ENCODE results near the gene SEL1L2. TPM values are rescaled to one million over a fixed set of nuclear protein-coding genes. Genes with fewer than 3 reads are reported as not detected.

SEL1L2 gene
- total RNA-seq, 4 donors from 2014 or later, result not detected

DNA sequence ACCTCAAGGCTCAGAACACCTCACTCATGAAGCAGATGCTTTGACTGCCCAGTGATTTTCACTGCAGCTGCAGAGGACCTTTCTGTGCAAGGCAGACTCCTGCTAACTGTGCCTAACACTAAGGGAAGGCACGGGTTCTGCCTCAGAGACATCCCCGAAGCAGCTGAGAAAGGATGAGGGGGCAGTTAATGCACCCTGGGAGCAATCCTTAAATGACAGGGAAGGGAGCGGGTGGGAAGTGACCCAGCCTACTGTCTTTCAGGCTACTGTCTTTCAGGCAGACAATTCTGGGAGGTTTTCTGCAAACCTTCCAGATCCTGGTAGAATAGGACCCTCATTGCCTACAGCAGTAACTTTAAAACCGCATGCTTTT is 150.3 kb downstream of the SEL1L2 start:
- Histone ChIP-seq H3K36me3 (no peaks in the 10 kb centered on the region), H3K27me3 (no peaks in the 10 kb centered on the region), H3K27ac (no peak overlapping the region), H3K4me3 (no peak overlapping the region), H3K9me3 (no peaks in the 10 kb centered on the region), H3K4me1 (peaks cover 4% of the 10 kb centered on the region)
- 77% methylated on average over 4 of the region's 4 CpGs for WGBS
- TF ChIP-seq EP300 (IDR thresholded peaks at IDR 0.05) (no peak), POLR2A (IDR thresholded peaks at IDR 0.05) (no peak), POLR2AphosphoS5 (IDR thresholded peaks at IDR 0.05) (no peak)
- TF ChIP-seq, protein P1, sequence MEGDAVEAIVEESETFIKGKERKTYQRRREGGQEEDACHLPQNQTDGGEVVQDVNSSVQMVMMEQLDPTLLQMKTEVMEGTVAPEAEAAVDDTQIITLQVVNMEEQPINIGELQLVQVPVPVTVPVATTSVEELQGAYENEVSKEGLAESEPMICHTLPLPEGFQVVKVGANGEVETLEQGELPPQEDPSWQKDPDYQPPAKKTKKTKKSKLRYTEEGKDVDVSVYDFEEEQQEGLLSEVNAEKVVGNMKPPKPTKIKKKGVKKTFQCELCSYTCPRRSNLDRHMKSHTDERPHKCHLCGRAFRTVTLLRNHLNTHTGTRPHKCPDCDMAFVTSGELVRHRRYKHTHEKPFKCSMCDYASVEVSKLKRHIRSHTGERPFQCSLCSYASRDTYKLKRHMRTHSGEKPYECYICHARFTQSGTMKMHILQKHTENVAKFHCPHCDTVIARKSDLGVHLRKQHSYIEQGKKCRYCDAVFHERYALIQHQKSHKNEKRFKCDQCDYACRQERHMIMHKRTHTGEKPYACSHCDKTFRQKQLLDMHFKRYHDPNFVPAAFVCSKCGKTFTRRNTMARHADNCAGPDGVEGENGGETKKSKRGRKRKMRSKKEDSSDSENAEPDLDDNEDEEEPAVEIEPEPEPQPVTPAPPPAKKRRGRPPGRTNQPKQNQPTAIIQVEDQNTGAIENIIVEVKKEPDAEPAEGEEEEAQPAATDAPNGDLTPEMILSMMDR (IDR thresholded peaks at IDR 0.05), result no peak
- no peak for DNase-seq (ENCODE audit: low spot score in 2 of 2)

DNA sequence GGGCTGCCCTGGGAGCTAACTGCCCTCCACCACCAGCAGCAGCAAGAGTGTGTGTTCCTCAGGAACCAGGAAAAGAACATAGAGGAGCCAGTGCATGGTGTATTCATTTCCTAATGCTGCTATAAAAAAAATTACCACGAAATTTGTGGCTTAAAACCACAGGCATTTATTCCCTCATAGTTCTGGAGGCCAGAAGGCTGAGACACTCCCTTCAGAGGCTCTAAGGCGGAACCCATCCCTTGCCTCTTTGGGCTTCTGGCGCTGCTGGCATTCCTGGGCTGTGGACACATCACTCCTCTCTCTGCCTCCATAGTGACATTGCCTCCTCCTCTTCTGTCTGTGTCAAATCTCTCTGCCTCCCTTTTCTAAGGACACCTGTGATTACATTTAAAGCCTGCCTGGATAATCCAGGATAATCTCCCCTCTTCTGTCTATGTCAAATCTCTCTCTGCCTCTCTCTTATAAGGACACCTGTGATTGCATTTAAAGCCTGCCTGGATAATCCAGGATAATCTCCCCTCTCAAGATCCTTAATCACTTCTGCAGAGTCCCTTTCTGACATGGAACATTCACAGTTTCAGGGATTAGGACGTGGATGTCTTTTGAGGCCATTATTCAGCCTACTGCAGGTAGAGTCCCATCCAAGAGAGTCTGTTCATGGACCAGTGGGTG is 150.9 kb downstream of the SEL1L2 start:
- WGBS, result 54% methylated on average over 4 of the region's 4 CpGs
- Histone ChIP-seq H3K27me3 (no peaks in the 10 kb centered on the region), H3K27ac (no peak overlapping the region), H3K9me3 (no peaks in the 10 kb centered on the region), H3K4me1 (peaks cover 4% of the 10 kb centered on the region), H3K36me3 (no peaks in the 10 kb centered on the region), H3K4me3 (no peak overlapping the region)
- TF ChIP-seq EP300 (IDR thresholded peaks at IDR 0.05) (no peak), POLR2A (IDR thresholded peaks at IDR 0.05) (no peak), POLR2AphosphoS5 (IDR thresholded peaks at IDR 0.05) (no peak)
- TF ChIP-seq, protein P1 (IDR thresholded peaks at IDR 0.05), result no peak
- no peak for DNase-seq (ENCODE audit: low spot score in 2 of 2)

DNA sequence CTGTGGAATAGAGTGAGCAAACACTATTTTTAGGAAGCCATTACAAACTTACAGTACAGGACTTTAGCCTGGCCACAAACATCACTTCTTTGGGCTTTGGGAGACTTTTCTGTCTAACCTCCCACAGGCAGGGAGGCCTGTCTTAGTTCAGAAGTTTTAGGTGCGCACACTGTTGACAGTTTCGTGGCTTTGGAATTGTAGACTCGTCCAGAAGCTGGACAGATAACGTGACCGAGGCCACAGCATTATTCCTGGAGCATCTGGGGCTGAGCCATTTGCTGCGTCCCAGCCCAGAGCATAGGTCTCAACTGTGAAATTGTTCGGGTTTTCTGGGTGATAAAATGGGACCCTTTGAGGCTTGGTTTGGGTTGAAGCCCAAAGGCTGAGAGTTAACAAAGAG is 151.8 kb downstream of the SEL1L2 start:
- DNase-seq (ENCODE audit: low spot score in 2 of 2), result no peak
- TF ChIP-seq EP300 (IDR thresholded peaks at IDR 0.05) (no peak), POLR2A (IDR thresholded peaks at IDR 0.05) (no peak), POLR2AphosphoS5 (IDR thresholded peaks at IDR 0.05) (no peak)
- TF ChIP-seq, protein P1 (IDR thresholded peaks at IDR 0.05), result no peak
- peaks cover 4% of the 10 kb centered on the region for H3K4me1 ChIP-seq
- H3K4me3 ChIP-seq, result no peak overlapping the region
- H3K27ac ChIP-seq, result no peak overlapping the region
- no peaks in the 10 kb centered on the region for H3K36me3 ChIP-seq
- H3K9me3 ChIP-seq, result no peaks in the 10 kb centered on the region
- WGBS, result 87% methylated on average over 7 of the region's 7 CpGs
- no peaks in the 10 kb centered on the region for H3K27me3 ChIP-seq

DNA sequence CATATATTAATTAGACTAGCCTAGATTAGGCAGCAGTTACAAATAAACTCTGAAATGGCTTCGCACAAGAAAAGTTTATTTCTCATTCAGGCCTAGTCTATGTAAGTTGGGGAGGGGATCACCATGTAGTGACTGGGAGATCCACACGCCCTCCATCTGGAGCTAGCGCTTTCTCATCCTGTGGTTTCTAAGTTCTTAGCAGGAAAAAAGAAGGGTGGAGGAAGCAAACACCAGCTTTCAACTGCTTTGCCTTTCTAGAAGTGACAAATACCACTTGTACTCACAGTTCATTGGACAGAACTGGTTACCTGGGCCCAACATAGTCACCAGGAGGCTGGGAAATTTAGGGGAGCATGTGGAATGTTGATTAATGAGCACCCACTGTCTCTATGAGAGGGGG is 158.9 kb downstream of the SEL1L2 start:
- Histone ChIP-seq H3K27me3 (no peaks in the 10 kb centered on the region), H3K4me3 (no peak overlapping the region), H3K9me3 (no peaks in the 10 kb centered on the region), H3K27ac (no peak overlapping the region), H3K36me3 (no peaks in the 10 kb centered on the region), H3K4me1 (no peaks in the 10 kb centered on the region)
- WGBS, result 91% methylated on average over 3 of the region's 3 CpGs
- DNase-seq (ENCODE audit: low spot score in 2 of 2), result no peak
- TF ChIP-seq EP300 (IDR thresholded peaks at IDR 0.05), result no peak
- no peak for TF ChIP-seq POLR2A (IDR thresholded peaks at IDR 0.05)
- no peak for TF ChIP-seq POLR2AphosphoS5 (IDR thresholded peaks at IDR 0.05)
- TF ChIP-seq, protein P1 (IDR thresholded peaks at IDR 0.05), result no peak

DNA sequence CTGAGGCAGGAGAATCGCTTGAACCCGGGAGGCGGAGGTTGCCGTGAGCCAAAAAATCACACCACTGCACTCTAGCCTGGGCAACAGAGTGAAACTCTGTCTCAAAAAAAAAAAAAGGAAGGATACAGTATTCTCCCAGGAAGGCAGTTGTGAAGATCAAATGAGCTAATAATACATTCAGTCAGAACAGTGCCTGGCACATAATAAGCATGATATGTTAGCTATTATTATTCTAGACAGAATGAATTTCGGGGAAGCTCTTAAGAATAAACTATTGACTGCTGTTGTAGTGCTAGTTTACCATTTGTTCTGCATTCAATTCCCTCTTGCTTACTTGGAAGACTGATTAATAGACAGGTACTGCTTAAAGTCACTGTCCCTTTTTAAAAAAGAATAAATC is 164.9 kb downstream of the SEL1L2 start:
- TF ChIP-seq POLR2AphosphoS5 (IDR thresholded peaks at IDR 0.05), result no peak
- TF ChIP-seq, protein P1 (IDR thresholded peaks at IDR 0.05), result no peak
- TF ChIP-seq POLR2A (IDR thresholded peaks at IDR 0.05), result no peak
- Histone ChIP-seq H3K27ac (no peak overlapping the region), H3K4me3 (no peak overlapping the region), H3K36me3 (no peaks in the 10 kb centered on the region), H3K27me3 (no peaks in the 10 kb centered on the region), H3K9me3 (no peaks in the 10 kb centered on the region), H3K4me1 (no peaks in the 10 kb centered on the region)
- DNase-seq (ENCODE audit: low spot score in 2 of 2), result no peak
- 67% methylated on average over 5 of the region's 5 CpGs for WGBS
